Fibroblast of mammary gland (primary cell): ENCODE results near the gene PYGO2.

Experiments used
- DNase-seq: peaks from one replicate; pipeline ENCODE4 v3.0.0-alpha.2; 2010; ENCODE audit warnings: low read depth
- H3K4me3 ChIP-seq: 2 replicates; pipeline ENCODE4 v1.5.1; 2011; ENCODE audit warnings: low read depth, mild to moderate bottlenecking, low read length, moderate library complexity; ENCODE audit not compliant: control insufficient read depth
- CTCF ChIP-seq: conservative IDR thresholded peaks from 2 replicates; pipeline ENCODE4 v1.5.1; 2011; ENCODE audit warnings: low read depth, low read length, inconsistent platforms; ENCODE audit not compliant: control insufficient read depth, insufficient read depth

Gene PYGO2

GRCh38 chr1:154962156-154962749 is 671 bp upstream of the PYGO2 start:
- DNase-seq: no peak
- TF ChIP-seq CTCF: no peak
- peak overlapping the region; percentile 69 for H3K4me3 ChIP-seq

- peak overlapping the region; percentile 69 for H3K4me3 ChIP-seq
- DNase-seq: no peak
- no peak for TF ChIP-seq CTCF
These were observed 991 bp downstream of the PYGO2 start for GRCh38 chr1:154960446-154961136.

GRCh38 chr1:154959426-154959780 is 2.2 kb downstream of the PYGO2 start:
- no peak for DNase-seq
- TF ChIP-seq CTCF: no peak
- H3K4me3 ChIP-seq: no peak overlapping the region

GRCh38 chr1:154958681-154959425 is 2.7 kb downstream of the PYGO2 start:
- TF ChIP-seq CTCF: no peak
- no peak overlapping the region for H3K4me3 ChIP-seq
- no peak for DNase-seq

- DNase-seq: no peak
- H3K4me3 ChIP-seq: no peak overlapping the region
- no peak for TF ChIP-seq CTCF
These were observed 3.5 kb downstream of the PYGO2 start for GRCh38 chr1:154958036-154958435.

DNA sequence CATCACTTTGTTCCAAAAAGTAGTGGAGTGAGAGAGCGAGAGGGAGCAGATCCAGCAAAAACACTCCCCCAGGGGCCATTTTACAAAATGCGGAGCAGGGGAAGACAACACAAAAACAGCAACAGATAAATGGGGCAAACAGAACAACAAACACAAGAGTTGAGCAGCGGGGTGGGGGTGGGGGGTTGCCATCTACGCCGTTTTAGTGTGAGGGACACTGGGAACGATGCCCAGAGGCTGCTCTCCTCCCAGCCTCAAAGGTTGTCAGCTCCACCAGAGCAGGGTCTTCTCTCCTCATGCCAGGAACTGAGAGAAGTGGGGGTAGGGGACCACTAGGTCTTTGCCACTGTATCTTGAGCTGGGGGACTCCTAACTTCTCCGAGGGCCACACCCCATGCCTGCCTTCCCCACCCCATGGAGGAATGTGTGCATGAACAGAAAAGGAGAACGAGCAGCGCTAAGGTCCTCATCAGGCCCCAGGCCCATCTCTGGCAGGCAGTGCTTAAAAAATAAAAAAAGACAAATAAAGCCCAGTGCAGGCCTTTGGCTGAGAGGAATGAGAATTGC is 4.4 kb downstream of the PYGO2 start:
- no peak overlapping the region for H3K4me3 ChIP-seq
- DNase-seq: no peak
- TF ChIP-seq CTCF: no peak
